Keratinocyte (primary cell): ENCODE data around the gene GAS6.

Experiments used
- EZH2 ChIP-seq: IDR thresholded peaks from one replicate; pipeline ENCODE4 v1.6.1; 2012; ENCODE audit warnings: inconsistent platforms, mild to moderate bottlenecking, low read length, moderate library complexity
- TF ChIP-seq, protein P1 (sequence below), 3 experiments: IDR thresholded peaks in 1 of 3; conservative IDR thresholded peaks in 1 of 3; optimal IDR thresholded peaks in 1 of 3; 2 replicates in 2 of 3; 3 replicates in 1 of 3; pipeline versions ENCODE3 to v1.5.1; 2011; ENCODE audit warnings: low read length in 3 of 3, mild to moderate bottlenecking in 3 of 3, moderate library complexity in 2 of 3, control low read depth in 1 of 3, inconsistent platforms in 1 of 3; ENCODE audit not compliant: insufficient read depth in 2 of 3; ENCODE audit errors: extremely low read depth in 1 of 3

DNA sequence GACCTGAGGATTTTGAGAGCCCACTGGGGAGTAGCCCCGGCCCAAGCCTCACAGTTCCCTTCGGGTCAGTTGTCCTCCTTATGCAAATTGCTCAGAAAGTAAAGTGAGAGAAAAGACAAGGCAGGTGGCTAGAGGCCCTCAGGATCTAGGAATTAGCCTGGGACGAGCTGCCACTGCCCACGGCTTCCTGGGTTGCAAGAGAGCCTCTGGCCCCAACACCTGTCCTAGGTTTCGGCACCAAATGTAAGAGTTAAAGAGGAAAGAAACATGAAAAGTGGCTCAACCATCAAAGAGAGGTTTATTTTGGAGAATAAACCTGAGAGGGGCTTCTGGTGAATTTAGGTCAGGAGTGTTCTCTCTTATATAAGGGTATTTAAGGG lies 79.2 kb downstream of the GAS6 start:
- TF ChIP-seq, protein P1, sequence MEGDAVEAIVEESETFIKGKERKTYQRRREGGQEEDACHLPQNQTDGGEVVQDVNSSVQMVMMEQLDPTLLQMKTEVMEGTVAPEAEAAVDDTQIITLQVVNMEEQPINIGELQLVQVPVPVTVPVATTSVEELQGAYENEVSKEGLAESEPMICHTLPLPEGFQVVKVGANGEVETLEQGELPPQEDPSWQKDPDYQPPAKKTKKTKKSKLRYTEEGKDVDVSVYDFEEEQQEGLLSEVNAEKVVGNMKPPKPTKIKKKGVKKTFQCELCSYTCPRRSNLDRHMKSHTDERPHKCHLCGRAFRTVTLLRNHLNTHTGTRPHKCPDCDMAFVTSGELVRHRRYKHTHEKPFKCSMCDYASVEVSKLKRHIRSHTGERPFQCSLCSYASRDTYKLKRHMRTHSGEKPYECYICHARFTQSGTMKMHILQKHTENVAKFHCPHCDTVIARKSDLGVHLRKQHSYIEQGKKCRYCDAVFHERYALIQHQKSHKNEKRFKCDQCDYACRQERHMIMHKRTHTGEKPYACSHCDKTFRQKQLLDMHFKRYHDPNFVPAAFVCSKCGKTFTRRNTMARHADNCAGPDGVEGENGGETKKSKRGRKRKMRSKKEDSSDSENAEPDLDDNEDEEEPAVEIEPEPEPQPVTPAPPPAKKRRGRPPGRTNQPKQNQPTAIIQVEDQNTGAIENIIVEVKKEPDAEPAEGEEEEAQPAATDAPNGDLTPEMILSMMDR (optimal IDR thresholded peaks at IDR 0.05 in 1 of 3, IDR thresholded peaks at IDR 0.05 in 1 of 3, conservative IDR thresholded peaks at IDR 0.05 in 1 of 3; ENCODE audit: extremely low read depth in 1 of 3, insufficient read depth in 2 of 3, low read length in 3 of 3) = no peak
- TF ChIP-seq EZH2 = no peak
